H9 (cell line): ENCODE results near the gene LUZP2. TPM values are rescaled to one million over a fixed set of nuclear protein-coding genes. Genes with fewer than 3 reads are reported as not detected.

Source experiments
- DNase-seq: peaks from one replicate; pipeline ENCODE4 v3.0.0-alpha.2; 2017
- H2AFZ ChIP-seq: one replicate; pipeline ENCODE4 v1.6.1; 2013; ENCODE audit warnings: mild to moderate bottlenecking, low read length, control low read depth, moderate library complexity
- H2AK5ac ChIP-seq: 2 replicates; pipeline ENCODE4 v1.6.1; 2013; ENCODE audit warnings: low read length, control low read depth, mixed read lengths; ENCODE audit not compliant: insufficient read length
- H2BK120ac ChIP-seq: one replicate; pipeline ENCODE4 v1.6.1; 2013; ENCODE audit warnings: low read depth, mild to moderate bottlenecking, low read length, control low read depth, inconsistent platforms; ENCODE audit not compliant: poor library complexity, severe bottlenecking
- H2BK12ac ChIP-seq: 2 replicates; pipeline ENCODE4 v1.6.1; 2013; ENCODE audit warnings: low read length, control low read depth, mixed read lengths, low read depth; ENCODE audit not compliant: insufficient read length
- H2BK15ac ChIP-seq: 2 replicates; pipeline ENCODE4 v1.6.1; 2013; ENCODE audit warnings: low read depth, low read length, control low read depth
- H2BK20ac ChIP-seq: one replicate; pipeline ENCODE4 v1.6.1; 2013; ENCODE audit warnings: low read depth, mild to moderate bottlenecking, low read length, control low read depth, inconsistent platforms; ENCODE audit not compliant: poor library complexity, severe bottlenecking
- H2BK5ac ChIP-seq: 2 replicates; pipeline ENCODE4 v1.6.1; 2013; ENCODE audit warnings: low read length, control low read depth, mixed read lengths; ENCODE audit not compliant: insufficient read length
- H3K14ac ChIP-seq: 2 replicates; pipeline ENCODE4 v1.6.1; 2013; ENCODE audit warnings: low read length, control low read depth; ENCODE audit not compliant: insufficient read depth
- H3K18ac ChIP-seq: 2 replicates; pipeline ENCODE4 v1.6.1; 2013; ENCODE audit warnings: low read depth, mild to moderate bottlenecking, mixed read lengths, low read length, control low read depth; ENCODE audit not compliant: insufficient read length
- H3K23ac ChIP-seq: 2 replicates; pipeline ENCODE4 v1.6.1; 2013; ENCODE audit warnings: low read length, control low read depth, mixed read lengths, low read depth; ENCODE audit not compliant: insufficient read length
- H3K23me2 ChIP-seq: 2 replicates; pipeline ENCODE4 v1.6.1; 2013; ENCODE audit warnings: low read depth, mild to moderate bottlenecking, mixed read lengths, low read length, control low read depth; ENCODE audit not compliant: insufficient read length, poor library complexity, severe bottlenecking
- H3K27ac ChIP-seq: 2 replicates; pipeline ENCODE4 v1.5.1; 2013; ENCODE audit warnings: low read length, control low read depth, mixed read lengths, low read depth; ENCODE audit not compliant: insufficient read length
- H3K27me3 ChIP-seq: 2 replicates; pipeline ENCODE4 v1.6.1; 2013; ENCODE audit warnings: low read length, control low read depth, inconsistent platforms; ENCODE audit not compliant: insufficient read depth
- H3K4ac ChIP-seq: 2 replicates; pipeline ENCODE4 v1.6.1; 2013; ENCODE audit warnings: low read depth, mild to moderate bottlenecking, control low read depth, inconsistent platforms, low read length, moderate library complexity
- H3K4me1 ChIP-seq: 2 replicates; pipeline ENCODE4 v1.6.1; 2013; ENCODE audit warnings: low read length, control low read depth, inconsistent platforms; ENCODE audit not compliant: insufficient read depth
- H3K4me2 ChIP-seq: 2 replicates; pipeline ENCODE4 v1.6.1; 2013; ENCODE audit warnings: low read length, control low read depth, mixed read lengths; ENCODE audit not compliant: insufficient read length, insufficient read depth
- H3K56ac ChIP-seq: 2 replicates; pipeline ENCODE4 v1.6.1; 2013; ENCODE audit warnings: low read depth, mild to moderate bottlenecking, mixed read lengths, low read length, control low read depth; ENCODE audit not compliant: insufficient read length
- H3K79me1 ChIP-seq: 2 replicates; pipeline ENCODE4 v1.6.1; 2013; ENCODE audit warnings: low read depth, mild to moderate bottlenecking, moderate library complexity, low read length, control low read depth, inconsistent platforms; ENCODE audit not compliant: insufficient read depth, poor library complexity, severe bottlenecking
- H3K79me2 ChIP-seq: 2 replicates; pipeline ENCODE4 v1.6.1; 2013; ENCODE audit warnings: low read length, control low read depth, inconsistent platforms; ENCODE audit not compliant: insufficient read depth
- H3K9ac ChIP-seq: 2 replicates; pipeline ENCODE4 v1.6.1; 2013; ENCODE audit warnings: low read length, control low read depth, mixed read lengths; ENCODE audit not compliant: insufficient read length; ENCODE audit errors: extremely low read depth
- H3K9me3 ChIP-seq: one replicate; pipeline ENCODE4 v1.6.1; 2013; ENCODE audit warnings: low read depth, low read length, inconsistent platforms; ENCODE audit not compliant: control insufficient read depth
- H3T11ph ChIP-seq: one replicate; pipeline ENCODE4 v1.6.1; 2013; ENCODE audit warnings: mild to moderate bottlenecking, low read length, control low read depth, inconsistent platforms
- H4K20me1 ChIP-seq: one replicate; pipeline ENCODE4 v1.6.1; 2013; ENCODE audit not compliant: control insufficient read depth, insufficient read length, insufficient read depth
- H4K5ac ChIP-seq: 2 replicates; pipeline ENCODE4 v1.6.1; 2013; ENCODE audit warnings: low read depth, mild to moderate bottlenecking, mixed read lengths, low read length, control low read depth; ENCODE audit not compliant: insufficient read length
- H4K8ac ChIP-seq: replicated peaks from 2 replicates; pipeline ENCODE4 v1.6.1; 2013; ENCODE audit warnings: low read length, control low read depth, mixed read lengths, low read depth; ENCODE audit not compliant: insufficient read length
- H4K91ac ChIP-seq: 2 replicates; pipeline ENCODE4 v1.6.1; 2013; ENCODE audit warnings: low read depth, mild to moderate bottlenecking, moderate library complexity, mixed read lengths, low read length, control low read depth; ENCODE audit not compliant: insufficient read length
- H3K27ac Mint-ChIP-seq, 3 experiments: 2 replicates in 2 of 3; 3 replicates in 1 of 3; pipeline ENCODE4 v1.8.0; 2020 to 2021; ENCODE audit warnings: mixed read lengths in 3 of 3, mild to moderate bottlenecking in 1 of 3, moderate library complexity in 1 of 3
- H3K27me3 Mint-ChIP-seq: 2 replicates; pipeline ENCODE4 v1.8.0; 2021; ENCODE audit warnings: low read depth, mild to moderate bottlenecking, moderate library complexity, mixed read lengths
- H3K36me3 Mint-ChIP-seq, 3 experiments: 2 replicates in 2 of 3; 3 replicates in 1 of 3; pipeline ENCODE4 v1.8.0; 2020 to 2021; ENCODE audit warnings: low read depth in 3 of 3, mixed read lengths in 3 of 3; ENCODE audit not compliant: insufficient read depth in 1 of 3
- H3K4me1 Mint-ChIP-seq, 2 experiments: 2 replicates each; pipeline ENCODE4 v1.8.0; 2020; ENCODE audit warnings: mixed read lengths in 2 of 2
- H3K4me3 Mint-ChIP-seq, 2 experiments: 2 replicates in 1 of 2; 3 replicates in 1 of 2; pipeline ENCODE4 v1.8.0; 2020 to 2021; ENCODE audit warnings: mild to moderate bottlenecking in 2 of 2, mixed read lengths in 2 of 2, moderate library complexity in 1 of 2
- H3K9me3 Mint-ChIP-seq, 2 experiments: 2 replicates in 1 of 2; 3 replicates in 1 of 2; pipeline ENCODE4 v1.8.0; 2020; ENCODE audit warnings: mild to moderate bottlenecking in 2 of 2, mixed read lengths in 2 of 2, moderate library complexity in 1 of 2
- CTCF ChIP-seq: fragments of 200-600 bp; sonication (generic); conservative IDR thresholded peaks from 3 replicates; pipeline ENCODE4 v1.8.0; 2021; ENCODE audit warnings: antibody characterized with exemption, mild to moderate bottlenecking
- WGBS: extraction: QIAGEN DNeasy Blood & Tissue Kit; methylation state at CpG from one replicate; pipeline ENCODE4 v1.1.7; 2013; ENCODE audit warnings: missing lambda C conversion rate, low lambda C conversion rate, mixed read lengths; ENCODE audit not compliant: insufficient read length; ENCODE audit errors: extremely low coverage; 5-methylcytosine and 5-hydroxymethylcytosine counted together
- total RNA-seq: library from RNA; stranded (reverse); gene quantifications from 2 replicates; pipeline ENCODE4 v1.2.1, GENCODE V29; 2021

Gene LUZP2
- total RNA-seq, 1 experiment from 2014 or later, result 25.4 TPM

- Histone ChIP-seq H3K79me1 (no peaks in the 10 kb centered on the region), H2AK5ac (no peak overlapping the region), H4K8ac (no peak overlapping the region), H2BK120ac (no peak overlapping the region), H4K20me1 (no peaks in the 10 kb centered on the region), H3K79me2 (no peaks in the 10 kb centered on the region), H3K9ac (no peak overlapping the region), H3K23me2 (no peaks in the 10 kb centered on the region), H3K4me2 (no peak overlapping the region), H2AFZ (no peak overlapping the region), H3K27me3 (no peaks in the 10 kb centered on the region), H3K27ac (no peak overlapping the region), H3K18ac (no peak overlapping the region), H3K4me1 (no peaks in the 10 kb centered on the region), H3K23ac (no peak overlapping the region), H2BK5ac (no peak overlapping the region), H4K5ac (no peak overlapping the region), H3K9me3 (no peaks in the 10 kb centered on the region), H3K14ac (no peak overlapping the region), H2BK20ac (no peak overlapping the region), H3K4ac (no peak overlapping the region), H2BK15ac (no peak overlapping the region), H4K91ac (no peak overlapping the region), H2BK12ac (no peak overlapping the region), H3T11ph (no peak overlapping the region), H3K56ac (no peak overlapping the region)
- Mint-ChIP-seq H3K36me3 (no peaks in the 10 kb centered on the region), H3K27me3 (no peaks in the 10 kb centered on the region), H3K4me3 (no peak overlapping the region), H3K9me3 (no peaks in the 10 kb centered on the region), H3K27ac (no peak overlapping the region), H3K4me1 (peaks cover 0 to 3% of the 10 kb centered on the region in 2 experiments; a peak in 1 of 4 replicates)
- no peak for TF ChIP-seq CTCF
- WGBS, result no CpG with 5 or more reads among the region's 3 CpGs
- no peak for DNase-seq
Measured at GRCh38 chr11:24944891-24945290, 448.0 kb downstream of the LUZP2 start.
